Measurements from ENCODE around the gene NGDN. TPM values are rescaled to one million over a fixed set of nuclear protein-coding genes. Genes with fewer than 3 reads are reported as not detected.

NGDN gene
- total RNA-seq, 1 donor from 2014 or later = 67.4 TPM

DNA sequence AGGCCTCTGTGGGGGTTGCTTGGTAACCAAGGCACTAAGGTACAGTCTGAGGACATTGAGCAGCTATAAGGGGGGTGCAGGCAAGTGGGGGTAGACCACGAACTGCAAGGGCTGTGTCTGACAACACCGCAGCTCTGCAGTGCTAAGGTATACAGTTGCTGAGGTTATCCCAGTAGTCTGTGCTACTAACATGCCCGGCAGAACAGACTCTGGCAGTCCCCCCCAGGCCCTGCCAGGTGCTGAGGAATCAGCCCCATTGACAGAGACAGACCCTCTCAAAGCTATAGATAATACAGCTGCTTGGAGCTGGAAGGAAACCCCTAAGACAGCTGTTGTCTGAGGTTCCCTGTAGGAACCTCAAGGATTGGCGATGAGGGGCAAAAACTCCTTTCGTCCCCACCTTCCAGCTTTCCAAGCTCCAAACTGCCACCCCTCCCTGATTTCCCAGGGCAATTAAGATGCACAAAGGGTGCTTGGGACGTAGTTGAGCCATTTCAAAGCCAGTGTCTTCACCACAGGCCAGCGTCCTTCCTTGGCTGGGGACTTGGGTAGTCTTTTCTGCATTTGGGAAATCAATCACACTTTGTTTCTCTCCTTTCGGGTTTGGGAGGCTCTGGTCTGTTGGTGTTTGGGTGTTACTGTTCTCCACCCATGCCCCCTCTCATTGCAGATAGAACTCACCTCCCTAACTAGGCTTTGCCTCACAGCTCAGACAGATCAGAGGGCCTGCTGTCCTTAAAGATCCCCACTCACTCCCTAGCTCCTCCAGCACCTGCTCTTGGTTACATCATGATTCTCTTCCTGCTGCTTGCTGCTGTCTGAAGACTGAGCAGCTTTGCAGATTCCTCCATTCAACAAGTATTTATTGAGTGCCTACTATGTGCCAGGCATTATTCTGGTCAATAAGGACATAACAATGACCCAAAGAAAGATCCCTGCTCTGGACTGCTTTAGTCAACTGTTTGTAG lies 32.1 kb upstream of the NGDN start:
- peaks cover 2% of the 10 kb centered on the region for H3K27me3 ChIP-seq (ENCODE audit: control insufficient read depth, insufficient read depth, low read length)
- no peaks in the 10 kb centered on the region for H3K36me3 ChIP-seq (ENCODE audit: control insufficient read depth, insufficient read depth, low read length)
- FAIRE-seq = peak; percentile 86
- no peak overlapping the region for H3K4me3 ChIP-seq (ENCODE audit: low read depth, low read length)
- TF ChIP-seq, protein P1, sequence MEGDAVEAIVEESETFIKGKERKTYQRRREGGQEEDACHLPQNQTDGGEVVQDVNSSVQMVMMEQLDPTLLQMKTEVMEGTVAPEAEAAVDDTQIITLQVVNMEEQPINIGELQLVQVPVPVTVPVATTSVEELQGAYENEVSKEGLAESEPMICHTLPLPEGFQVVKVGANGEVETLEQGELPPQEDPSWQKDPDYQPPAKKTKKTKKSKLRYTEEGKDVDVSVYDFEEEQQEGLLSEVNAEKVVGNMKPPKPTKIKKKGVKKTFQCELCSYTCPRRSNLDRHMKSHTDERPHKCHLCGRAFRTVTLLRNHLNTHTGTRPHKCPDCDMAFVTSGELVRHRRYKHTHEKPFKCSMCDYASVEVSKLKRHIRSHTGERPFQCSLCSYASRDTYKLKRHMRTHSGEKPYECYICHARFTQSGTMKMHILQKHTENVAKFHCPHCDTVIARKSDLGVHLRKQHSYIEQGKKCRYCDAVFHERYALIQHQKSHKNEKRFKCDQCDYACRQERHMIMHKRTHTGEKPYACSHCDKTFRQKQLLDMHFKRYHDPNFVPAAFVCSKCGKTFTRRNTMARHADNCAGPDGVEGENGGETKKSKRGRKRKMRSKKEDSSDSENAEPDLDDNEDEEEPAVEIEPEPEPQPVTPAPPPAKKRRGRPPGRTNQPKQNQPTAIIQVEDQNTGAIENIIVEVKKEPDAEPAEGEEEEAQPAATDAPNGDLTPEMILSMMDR (IDR thresholded peaks at IDR 0.05; ENCODE audit: insufficient read depth, low read length, severe bottlenecking) = no peak
- DNase-seq (ENCODE audit: low read depth) = no peak

DNA sequence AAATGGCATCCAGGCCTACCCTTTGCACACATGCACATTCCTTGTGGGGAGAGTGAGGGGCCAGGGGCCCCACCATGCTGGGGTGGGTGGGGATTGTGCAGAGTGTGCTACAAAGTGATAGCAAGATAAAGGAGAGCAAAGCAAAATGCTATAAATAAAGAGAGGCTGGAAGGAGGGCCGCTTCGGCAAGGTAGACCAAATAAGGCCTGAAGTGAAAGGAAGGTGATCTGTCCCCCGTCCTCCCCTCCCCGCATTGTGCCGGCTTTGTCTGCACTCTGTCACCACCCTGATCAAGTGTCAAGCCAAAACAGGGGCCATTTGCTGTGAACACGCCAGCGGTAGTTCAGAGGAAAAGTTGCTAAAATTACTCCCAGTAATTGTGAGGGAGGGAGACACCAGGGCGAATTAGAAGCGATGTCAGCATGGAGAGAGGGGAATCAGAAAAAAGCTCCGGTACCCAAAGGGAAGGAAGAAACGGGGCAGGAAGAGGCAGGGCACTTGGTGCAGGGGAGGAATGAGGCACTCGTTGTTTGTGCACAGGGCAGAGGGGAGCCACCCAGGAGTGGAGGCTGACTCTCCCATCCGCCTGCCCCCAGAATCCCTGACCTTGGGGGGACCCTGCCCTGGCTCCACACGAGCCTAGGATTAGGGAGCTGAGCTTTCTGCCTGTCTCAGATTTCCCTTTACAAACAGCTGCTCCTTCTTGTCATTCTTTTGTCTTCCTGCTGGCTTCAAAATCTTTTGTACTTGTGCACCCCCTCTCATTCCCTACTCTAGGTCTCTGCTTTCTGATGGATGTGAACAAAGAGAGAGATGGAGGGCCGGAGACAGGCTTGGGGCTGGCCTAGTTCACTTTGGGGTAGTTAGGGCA lies 31.2 kb upstream of the NGDN start:
- peaks cover 2% of the 10 kb centered on the region for H3K27me3 ChIP-seq (ENCODE audit: control insufficient read depth, insufficient read depth, low read length)
- no peak overlapping the region for H3K4me3 ChIP-seq (ENCODE audit: low read depth, low read length)
- FAIRE-seq (no peak), DNase-seq (ENCODE audit: low read depth) (no peak)
- H3K36me3 ChIP-seq (ENCODE audit: control insufficient read depth, insufficient read depth, low read length) = no peaks in the 10 kb centered on the region
- TF ChIP-seq, protein P1 (IDR thresholded peaks at IDR 0.05; ENCODE audit: insufficient read depth, low read length, severe bottlenecking) = no peak

DNA sequence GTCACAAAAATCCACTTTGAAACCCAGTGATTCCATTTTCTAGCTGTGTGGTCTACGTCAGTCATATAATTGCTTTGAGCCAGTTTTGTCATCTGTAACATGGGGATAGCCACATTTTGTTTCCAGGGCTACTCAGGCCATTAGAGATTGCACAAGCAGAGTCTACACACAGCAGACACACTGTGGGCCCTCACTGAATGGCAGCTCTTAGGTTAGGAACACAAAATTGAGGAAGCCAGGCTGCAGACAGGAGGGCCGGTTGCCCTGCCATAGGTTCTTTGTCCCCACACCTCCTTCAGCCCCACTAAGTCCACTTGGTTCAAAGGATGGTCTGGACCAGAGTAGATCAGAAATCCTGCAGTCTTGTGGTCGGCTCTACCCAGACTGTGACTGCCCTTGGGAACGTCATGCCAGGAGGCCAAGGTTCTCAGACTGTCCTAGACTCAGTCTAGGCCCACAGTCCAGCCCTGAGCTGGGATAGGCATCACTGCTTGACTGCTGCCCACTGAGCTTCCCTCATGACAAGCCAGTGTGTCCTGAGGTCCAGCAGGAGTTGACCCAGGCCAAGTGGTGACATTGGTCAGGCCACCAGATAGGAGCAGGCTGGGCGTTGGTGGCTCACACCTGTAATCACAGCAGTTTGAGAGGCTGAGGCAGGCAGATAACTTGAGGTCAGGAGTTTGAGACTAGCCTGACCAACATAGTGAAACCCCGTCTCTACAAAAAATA lies 30.2 kb upstream of the NGDN start:
- Histone ChIP-seq H3K36me3 (ENCODE audit: control insufficient read depth, insufficient read depth, low read length) (no peaks in the 10 kb centered on the region), H3K27me3 (ENCODE audit: control insufficient read depth, insufficient read depth, low read length) (peaks cover 2% of the 10 kb centered on the region), H3K4me3 (ENCODE audit: low read depth, low read length) (no peak overlapping the region)
- TF ChIP-seq, protein P1 (IDR thresholded peaks at IDR 0.05; ENCODE audit: insufficient read depth, low read length, severe bottlenecking) = no peak
- FAIRE-seq (no peak), DNase-seq (ENCODE audit: low read depth) (no peak)

DNA sequence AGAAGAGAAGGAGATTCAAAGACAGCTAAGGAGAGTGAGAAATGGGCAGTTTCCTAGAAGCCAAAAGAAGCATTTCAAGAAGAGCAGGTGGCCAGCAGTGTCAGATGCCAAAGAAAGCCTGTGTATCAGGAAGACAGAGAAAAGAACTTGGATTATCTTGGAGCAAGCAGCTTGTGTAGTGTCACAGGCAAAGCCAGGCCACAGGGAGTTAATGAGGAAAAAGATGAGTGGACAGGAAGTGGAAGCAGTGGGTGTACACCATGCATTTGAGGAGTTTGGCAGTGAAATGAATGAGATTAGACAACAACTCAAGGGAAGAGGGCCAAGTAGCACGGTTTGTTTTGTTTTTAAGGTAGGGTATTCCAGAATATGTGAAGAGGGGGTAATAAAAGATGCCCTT lies 28.4 kb upstream of the NGDN start:
- H3K27me3 ChIP-seq (ENCODE audit: control insufficient read depth, insufficient read depth, low read length) = peaks cover 2% of the 10 kb centered on the region
- TF ChIP-seq, protein P1 (IDR thresholded peaks at IDR 0.05; ENCODE audit: insufficient read depth, low read length, severe bottlenecking) = no peak
- DNase-seq (ENCODE audit: low read depth) (no peak), FAIRE-seq (no peak)
- no peak overlapping the region for H3K4me3 ChIP-seq (ENCODE audit: low read depth, low read length)
- H3K36me3 ChIP-seq (ENCODE audit: control insufficient read depth, insufficient read depth, low read length) = no peaks in the 10 kb centered on the region

DNA sequence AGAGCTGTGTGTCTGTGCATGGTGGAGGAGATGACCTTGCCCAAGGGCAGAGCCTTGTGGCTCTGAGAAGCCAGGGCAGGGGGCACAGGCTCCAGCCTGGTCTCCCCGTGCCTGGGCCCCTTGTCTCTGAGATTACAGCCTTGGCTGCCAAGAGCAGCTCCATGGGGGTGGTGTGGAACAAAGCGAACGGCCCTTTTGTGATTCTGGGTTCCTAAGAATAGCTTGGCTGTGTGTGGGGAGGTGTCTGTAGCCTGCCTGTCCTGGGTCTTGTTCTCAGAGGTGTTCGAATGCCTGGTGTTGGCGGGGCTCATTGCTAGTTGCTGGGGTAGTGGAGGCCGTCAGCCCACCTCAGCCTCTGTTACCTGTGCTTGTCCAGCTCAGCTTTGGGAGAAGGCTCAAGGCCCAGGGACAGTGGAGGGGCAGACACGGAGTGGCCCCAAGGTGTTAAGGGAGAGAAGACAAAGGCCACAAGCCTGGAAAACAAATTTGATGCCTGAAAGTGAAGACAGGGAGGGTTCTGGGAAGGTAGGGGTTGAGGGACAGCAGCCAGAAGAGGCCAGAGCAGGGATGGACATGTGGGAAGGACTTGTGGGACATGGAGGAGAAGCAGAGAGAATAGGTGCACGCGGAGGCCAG lies 26.7 kb upstream of the NGDN start:
- FAIRE-seq = no peak
- DNase-seq (ENCODE audit: low read depth) = no peak

More for the DNA sequence above, 26.7 kb upstream of the NGDN start:
- TF ChIP-seq, protein P1 (IDR thresholded peaks at IDR 0.05; ENCODE audit: insufficient read depth, low read length, severe bottlenecking) = no peak
- Histone ChIP-seq H3K36me3 (ENCODE audit: control insufficient read depth, insufficient read depth, low read length) (no peaks in the 10 kb centered on the region), H3K27me3 (ENCODE audit: control insufficient read depth, insufficient read depth, low read length) (peaks cover 2% of the 10 kb centered on the region), H3K4me3 (ENCODE audit: low read depth, low read length) (no peak overlapping the region)

Measured in bronchial epithelial cell (primary cell).